Stomach (tissue), 4 donors: ENCODE measurements around the gene NOG.

Experiments used
- EP300 ChIP-seq: sonication (generic); formaldehyde crosslinking; IDR thresholded peaks from one replicate; pipeline ENCODE4 v1.6.1; 2017; ENCODE audit warnings: antibody characterized with exemption
- POLR2AphosphoS5 ChIP-seq, 3 donors: sonication (generic); formaldehyde crosslinking; IDR thresholded peaks; one replicate each; pipeline ENCODE4 v1.6.1; 2016; ENCODE audit warnings: antibody characterized with exemption in 3 of 3
- TF ChIP-seq, protein P1 (sequence below), 7 experiments: fragments of 450-650 bp in 4 of 7; fragments of 200-600 bp in 3 of 7; sonication (generic) in 3 of 7; IDR thresholded peaks; one replicate each; pipeline ENCODE4 v1.5.1; 2016 to 2019; ENCODE audit warnings: antibody characterized with exemption in 7 of 7, control low read depth in 2 of 7, mild to moderate bottlenecking in 1 of 7

DNA sequence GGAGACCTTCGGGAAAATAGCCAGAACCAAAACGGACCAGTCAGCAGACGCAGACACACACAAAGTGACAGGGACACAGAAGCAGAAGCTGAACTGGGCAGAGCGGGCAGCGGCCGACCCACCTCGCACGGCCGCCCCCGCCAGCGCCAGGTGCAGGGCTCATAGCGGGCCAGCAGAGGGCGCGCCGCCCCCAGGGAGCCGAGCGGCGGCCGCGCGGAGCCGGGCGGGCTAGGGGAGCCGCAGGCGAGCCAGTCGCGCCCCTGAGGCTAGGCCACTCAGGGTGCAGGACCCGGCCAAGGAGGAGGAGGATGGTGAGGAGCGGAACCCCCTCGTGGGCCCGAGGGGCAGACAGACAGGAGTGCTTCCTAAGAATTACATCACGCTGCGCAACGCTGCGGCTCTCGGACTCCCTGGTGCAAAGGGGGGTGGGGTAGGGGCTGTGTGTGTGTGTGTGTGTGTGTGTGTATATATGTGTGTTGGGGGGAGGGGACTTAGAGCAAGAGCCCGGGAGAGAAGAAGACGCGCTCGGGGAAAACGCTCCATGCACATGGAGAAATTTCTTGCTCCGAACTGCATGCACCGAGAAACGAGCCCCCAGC lies 913 bp upstream of the NOG start:
- TF ChIP-seq, protein P1, sequence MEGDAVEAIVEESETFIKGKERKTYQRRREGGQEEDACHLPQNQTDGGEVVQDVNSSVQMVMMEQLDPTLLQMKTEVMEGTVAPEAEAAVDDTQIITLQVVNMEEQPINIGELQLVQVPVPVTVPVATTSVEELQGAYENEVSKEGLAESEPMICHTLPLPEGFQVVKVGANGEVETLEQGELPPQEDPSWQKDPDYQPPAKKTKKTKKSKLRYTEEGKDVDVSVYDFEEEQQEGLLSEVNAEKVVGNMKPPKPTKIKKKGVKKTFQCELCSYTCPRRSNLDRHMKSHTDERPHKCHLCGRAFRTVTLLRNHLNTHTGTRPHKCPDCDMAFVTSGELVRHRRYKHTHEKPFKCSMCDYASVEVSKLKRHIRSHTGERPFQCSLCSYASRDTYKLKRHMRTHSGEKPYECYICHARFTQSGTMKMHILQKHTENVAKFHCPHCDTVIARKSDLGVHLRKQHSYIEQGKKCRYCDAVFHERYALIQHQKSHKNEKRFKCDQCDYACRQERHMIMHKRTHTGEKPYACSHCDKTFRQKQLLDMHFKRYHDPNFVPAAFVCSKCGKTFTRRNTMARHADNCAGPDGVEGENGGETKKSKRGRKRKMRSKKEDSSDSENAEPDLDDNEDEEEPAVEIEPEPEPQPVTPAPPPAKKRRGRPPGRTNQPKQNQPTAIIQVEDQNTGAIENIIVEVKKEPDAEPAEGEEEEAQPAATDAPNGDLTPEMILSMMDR (IDR thresholded peaks at IDR 0.05): peak in 5 of 7 experiments; percentile 34 to 99 (median 96)
- TF ChIP-seq EP300: no peak
- no peak for TF ChIP-seq POLR2AphosphoS5 (IDR thresholded peaks at IDR 0.05)
